K562 (cell line): ENCODE measurements around the gene SRCIN1. TPM values are rescaled to one million over a fixed set of nuclear protein-coding genes. Genes with fewer than 3 reads are reported as not detected.
A peak's percentile ranks its signal among the peaks of the same experiment; 100 is the strongest.

Source experiments
- ATAC-seq: fragments of 200-7000 bp; cut with Tn5 transposase; 3 replicates; pipeline ENCODE4 v1.9.1; 2020; ENCODE audit warnings: moderate library complexity
- Bru-seq: library from RNA; stranded (reverse); fragments of 400-500 nt; gene quantifications from one replicate; lab custom pipeline; 2021; lab: Mats Ljungman, UMichigan
- BruChase-seq, 2 experiments: library from RNA; stranded (reverse); fragments of 400-500 nt; gene quantifications; one replicate each; lab custom pipeline; 2021; lab: Mats Ljungman, UMichigan
- BruUV-seq: library from RNA; stranded (reverse); fragments of 400-500 nt; replicated peaks from 2 replicates; lab custom pipeline; 2021; lab: Mats Ljungman, UMichigan
- CTCF ChIA-PET: fragments of 300-600 bp; formaldehyde crosslinking; extraction: SDS; loops from one replicate; lab custom pipeline; 2021; ENCODE audit warnings: low intra/inter-chr PET ratio; lab: Yijun Ruan, JAX
- POLR2A ChIA-PET: fragments of 300-600, 350-650 bp; sonication (Branson Sonifier 250); formaldehyde crosslinking; extraction: SDS; loops from one replicate; lab custom pipeline; 2021; ENCODE audit warnings: antibody characterized with exemption, inconsistent platforms; lab: Yijun Ruan, JAX
- DNase-seq, 4 experiments: peaks; one replicate each; pipeline versions ENCODE4 v3.0.0 to v3.0.0-alpha.2; 2011 to 2018; ENCODE audit warnings: low spot score in 3 of 4, mixed read lengths in 3 of 4; ENCODE audit errors: extremely low read depth in 1 of 4
- FAIRE-seq: peaks from 2 replicates; lab custom pipeline; 2011; peaks lifted over from hg19 to GRCh38; lab: Jason Lieb, UNC
- H2AFZ ChIP-seq: 2 replicates; pipeline ENCODE4 v1.6.0; 2011; ENCODE audit warnings: low read depth, low read length, control low read depth, inconsistent platforms
- H3K27ac ChIP-seq: fragments of 200-600 bp; 3 replicates; pipeline ENCODE4 v1.8.0; 2011; ENCODE audit warnings: low read depth, mild to moderate bottlenecking, control low read depth, inconsistent platforms, low read length, moderate library complexity, mixed read lengths; ENCODE audit errors: extremely low read depth
- H3K27me3 ChIP-seq, 2 experiments: fragments of 300-600 bp in 1 of 2; 2 replicates in 1 of 2; 3 replicates in 1 of 2; pipeline versions ENCODE4 v1.6.0 to v1.8.0; 2011; ENCODE audit warnings: inconsistent platforms in 2 of 2, low read length in 2 of 2, mild to moderate bottlenecking in 1 of 2, mixed read lengths in 1 of 2, moderate library complexity in 1 of 2; ENCODE audit not compliant: control insufficient read depth in 2 of 2, insufficient read depth in 2 of 2
- H3K36me3 ChIP-seq: fragments of 300-600 bp; 3 replicates; pipeline ENCODE4 v1.8.0; 2011; ENCODE audit warnings: mild to moderate bottlenecking, low read length, inconsistent platforms; ENCODE audit not compliant: control insufficient read depth, insufficient read depth
- H3K4me1 ChIP-seq, 2 experiments: fragments of 200-600 bp in 1 of 2; replicated peaks in 1 of 2; 2 replicates in 1 of 2; 3 replicates in 1 of 2; pipeline versions ENCODE4 v1.5.1 to v1.8.0; 2011; ENCODE audit warnings: inconsistent platforms in 2 of 2, low read length in 2 of 2, mild to moderate bottlenecking in 1 of 2, mixed read lengths in 1 of 2, moderate library complexity in 1 of 2; ENCODE audit not compliant: control insufficient read depth in 2 of 2, insufficient read depth in 2 of 2
- H3K4me2 ChIP-seq: 2 replicates; pipeline ENCODE4 v1.6.1; 2011; ENCODE audit warnings: low read length, control low read depth, inconsistent platforms, mixed read lengths; ENCODE audit not compliant: insufficient read depth
- H3K4me3 ChIP-seq: fragments of 200-600 bp; sonication (generic), shearing (Covaris generic); 2 replicates; pipeline ENCODE4 v1.5.1; 2016; ENCODE audit warnings: control low read depth, inconsistent platforms
- H3K79me2 ChIP-seq: fragments of 200-600 bp; 3 replicates; pipeline ENCODE4 v1.8.0; 2011; ENCODE audit warnings: low read length, inconsistent platforms; ENCODE audit not compliant: control insufficient read depth, insufficient read depth
- H3K9ac ChIP-seq, 2 experiments: 2 replicates each; pipeline versions ENCODE4 v1.6.0 to v1.6.1; 2011; ENCODE audit warnings: low read depth in 2 of 2, low read length in 2 of 2, control low read depth in 1 of 2, inconsistent platforms in 1 of 2, mild to moderate bottlenecking in 1 of 2, mixed read lengths in 1 of 2; ENCODE audit not compliant: insufficient read depth in 1 of 2
- H3K9me1 ChIP-seq: one replicate; pipeline ENCODE4 v1.6.0; 2011; ENCODE audit warnings: inconsistent platforms, mild to moderate bottlenecking, low read length, moderate library complexity; ENCODE audit not compliant: control insufficient read depth, insufficient read depth
- H3K9me3 ChIP-seq: replicated peaks from 2 replicates; pipeline ENCODE4 v1.5.1; 2011; ENCODE audit warnings: low read depth, low read length, inconsistent platforms; ENCODE audit not compliant: control insufficient read depth, insufficient read depth
- H4K20me1 ChIP-seq: replicated peaks from 2 replicates; pipeline ENCODE4 v1.6.1; 2011; ENCODE audit warnings: low read length, inconsistent platforms, mixed read lengths; ENCODE audit not compliant: control insufficient read depth, insufficient read depth
- CBFB ChIP-seq: sonication (generic); formaldehyde crosslinking; IDR thresholded peaks from 2 replicates; pipeline ENCODE4 v1.4.0; 2020; ENCODE audit warnings: mild to moderate bottlenecking, missing genetic modification reagents
- CHD1 ChIP-seq: fragments of 200-600 bp; sonication (generic); IDR thresholded peaks from one replicate; pipeline ENCODE4 v1.6.1; 2012; ENCODE audit warnings: mild to moderate bottlenecking, moderate library complexity, low read length, inconsistent platforms
- CREM ChIP-seq: IDR thresholded peaks from 2 replicates; pipeline ENCODE4 v1.6.1; 2014; ENCODE audit warnings: antibody characterized with exemption, low read depth
- MEF2D ChIP-seq: conservative IDR thresholded peaks from 2 replicates; pipeline ENCODE4 v1.6.1; 2016; ENCODE audit warnings: low read depth, missing genetic modification characterization, missing compliant biosample characterization
- NFE2 ChIP-seq: IDR thresholded peaks from 2 replicates; pipeline ENCODE4 v1.6.1; 2014; ENCODE audit warnings: antibody characterized with exemption, low read depth
- SP2 ChIP-seq: IDR thresholded peaks from 2 replicates; pipeline ENCODE4 v1.6.1; 2011; ENCODE audit warnings: mild to moderate bottlenecking, low read depth, low read length, moderate library complexity; ENCODE audit not compliant: poor library complexity, severe bottlenecking; ENCODE audit errors: extremely low read depth
- ZFPM2 ChIP-seq: fragments of 250-450 bp; sonication (Bioruptor Pico); IDR thresholded peaks from 2 replicates; pipeline ENCODE4 v1.5.1; 2022; ENCODE audit warnings: mild to moderate bottlenecking
- ZKSCAN8 ChIP-seq: fragments of 200-800 bp; sonication (Bioruptor generic); IDR thresholded peaks from 2 replicates; pipeline ENCODE4 v1.6.1; 2016; ENCODE audit warnings: missing genetic modification characterization, missing compliant biosample characterization
- ZNF134 ChIP-seq: fragments of 250-450 bp; sonication (Bioruptor Pico); conservative IDR thresholded peaks from 2 replicates; pipeline ENCODE4 v1.4.0; 2020
- WGBS: fragments of 100-300 bp; shearing (Covaris generic); methylation state at CpG from one replicate; pipeline ENCODE4 v1.1.6; 2016; ENCODE audit warnings: low coverage, mixed read lengths; ENCODE audit not compliant: insufficient coverage; ENCODE audit errors: missing lambda C conversion rate; 5-methylcytosine and 5-hydroxymethylcytosine counted together
- in situ Hi-C: fragments of 300-500 bp; cut with MboI; formaldehyde crosslinking; loops from 4 replicates; pipeline ENCODE4 v1.15.0; 2018; ENCODE audit warnings: inconsistent platforms, mixed read lengths
- intact Hi-C: fragments of 100-400 bp; cut with micrococcal nuclease; formaldehyde crosslinking; loops from 2 replicates; pipeline ENCODE4 v1.14.2; 2022
- long read RNA-seq, 3 experiments: library from polyadenylated mRNA in 2 of 3; library from RNA in 1 of 3; unstranded in 2 of 3; stranded (forward) in 1 of 3; transcript quantifications; one replicate each; pipeline ENCODE4 v2.0.0, GENCODE V29; 2019 to 2022
- polyA minus RNA-seq, 3 experiments: library from RNA; depleted of rRNA, polyadenylated mRNA; stranded (reverse); fragments of >200 nt; gene quantifications; 2 replicates each; pipeline ENCODE4 v1.2.3, GENCODE V29; 2011
- polyA plus RNA-seq, 8 experiments: library from polyadenylated mRNA; depleted of rRNA in 4 of 8; stranded (reverse) in 5 of 8; unstranded in 3 of 8; fragments of >200 nt; fragmentation: Nextera tagmentation in 2 of 8; fragmentation: Illumina TruSeq in 1 of 8; extraction: Ambion mirVana in 2 of 8; extraction: Trizol in 1 of 8; gene quantifications; 2 replicates each; pipeline versions ENCODE4 v1.2.1 to v1.2.3, GENCODE V29; 2011 to 2014; ENCODE audit warnings: inconsistent platforms in 1 of 8, missing spikeins in 1 of 8
- total RNA-seq, 7 experiments: library from RNA; depleted of rRNA in 6 of 7; stranded (reverse); fragments of >200 nt in 6 of 7; fragmentation: Illumina TruSeq in 2 of 7; extraction: Trizol in 2 of 7; gene quantifications; 2 replicates each; pipeline versions ENCODE4 v1.2.1 to v1.2.3, GENCODE V29; 2011 to 2021; ENCODE audit warnings: low replicate concordance in 1 of 7
- TF ChIP-seq, protein P1 (sequence below): fragments of 250-450 bp; sonication (Bioruptor Pico); IDR thresholded peaks from 2 replicates; pipeline ENCODE4 v1.9.0; 2021; ENCODE audit warnings: mild to moderate bottlenecking, inconsistent platforms

SRCIN1 gene, protein sequence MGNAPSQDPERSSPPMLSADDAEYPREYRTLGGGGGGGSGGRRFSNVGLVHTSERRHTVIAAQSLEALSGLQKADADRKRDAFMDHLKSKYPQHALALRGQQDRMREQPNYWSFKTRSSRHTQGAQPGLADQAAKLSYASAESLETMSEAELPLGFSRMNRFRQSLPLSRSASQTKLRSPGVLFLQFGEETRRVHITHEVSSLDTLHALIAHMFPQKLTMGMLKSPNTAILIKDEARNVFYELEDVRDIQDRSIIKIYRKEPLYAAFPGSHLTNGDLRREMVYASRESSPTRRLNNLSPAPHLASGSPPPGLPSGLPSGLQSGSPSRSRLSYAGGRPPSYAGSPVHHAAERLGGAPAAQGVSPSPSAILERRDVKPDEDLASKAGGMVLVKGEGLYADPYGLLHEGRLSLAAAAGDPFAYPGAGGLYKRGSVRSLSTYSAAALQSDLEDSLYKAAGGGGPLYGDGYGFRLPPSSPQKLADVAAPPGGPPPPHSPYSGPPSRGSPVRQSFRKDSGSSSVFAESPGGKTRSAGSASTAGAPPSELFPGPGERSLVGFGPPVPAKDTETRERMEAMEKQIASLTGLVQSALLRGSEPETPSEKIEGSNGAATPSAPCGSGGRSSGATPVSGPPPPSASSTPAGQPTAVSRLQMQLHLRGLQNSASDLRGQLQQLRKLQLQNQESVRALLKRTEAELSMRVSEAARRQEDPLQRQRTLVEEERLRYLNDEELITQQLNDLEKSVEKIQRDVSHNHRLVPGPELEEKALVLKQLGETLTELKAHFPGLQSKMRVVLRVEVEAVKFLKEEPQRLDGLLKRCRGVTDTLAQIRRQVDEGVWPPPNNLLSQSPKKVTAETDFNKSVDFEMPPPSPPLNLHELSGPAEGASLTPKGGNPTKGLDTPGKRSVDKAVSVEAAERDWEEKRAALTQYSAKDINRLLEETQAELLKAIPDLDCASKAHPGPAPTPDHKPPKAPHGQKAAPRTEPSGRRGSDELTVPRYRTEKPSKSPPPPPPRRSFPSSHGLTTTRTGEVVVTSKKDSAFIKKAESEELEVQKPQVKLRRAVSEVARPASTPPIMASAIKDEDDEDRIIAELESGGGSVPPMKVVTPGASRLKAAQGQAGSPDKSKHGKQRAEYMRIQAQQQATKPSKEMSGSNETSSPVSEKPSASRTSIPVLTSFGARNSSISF
- total RNA-seq (2011; cell fraction: chromatin; rRNA removed; ENCODE audit: low replicate concordance), result 0.51 and 2.0 TPM in 2 replicates
- 0.17 and 0.26 TPM in 2 replicates for total RNA-seq (2011; cell fraction: nucleolus; rRNA removed)
- total RNA-seq (2011; cell fraction: nucleoplasm; rRNA removed), result 0.53 and 0.66 TPM in 2 replicates
- total RNA-seq (2014; rRNA removed) (0.04 TPM in 1 of 2 replicates, not detected in the other), total RNA-seq (2014; rRNA removed; fragmentation: Illumina TruSeq; extraction: Trizol) (not detected in 2 replicates), total RNA-seq (2015; rRNA removed; fragmentation: Illumina TruSeq; extraction: Trizol) (not detected in 2 replicates), total RNA-seq (2021) (0.33 and 0.40 TPM in 2 replicates), polyA plus RNA-seq (2011; rRNA removed) (0.04 and 0.13 TPM in 2 replicates), polyA plus RNA-seq (2014; fragmentation: Illumina TruSeq; extraction: Trizol) (0.09 and 0.15 TPM in 2 replicates), polyA plus RNA-seq (2014; fragmentation: Nextera tagmentation; extraction: Ambion mirVana) (not detected), polyA plus RNA-seq (2014; rRNA removed) (not detected in 2 replicates), polyA minus RNA-seq (2011; rRNA and poly(A)+ RNA removed) (not detected in 2 replicates), Bru-seq, nascent RNA (percentile 23 among the genes with signal in this experiment), BruChase-seq, experiment 1, labeled RNA remaining after a 2-hour chase (percentile 12 among the genes with signal in this experiment), BruChase-seq, experiment 2, labeled RNA remaining after a 6-hour chase (percentile 15 among the genes with signal in this experiment)
- polyA plus RNA-seq (2011; cell fraction: cytosol; rRNA removed), result 0.01 and 0.06 TPM in 2 replicates
- polyA plus RNA-seq (2011; cell fraction: nucleus; rRNA removed), result 0.17 and 1.9 TPM in 2 replicates
- polyA plus RNA-seq (2012), result 0.05 and 0.44 TPM in 2 replicates
- not detected in 2 replicates for polyA minus RNA-seq (2011; cell fraction: cytosol; rRNA and poly(A)+ RNA removed)
- 0.13 TPM in 1 of 2 replicates, not detected in the other for polyA minus RNA-seq (2011; cell fraction: nucleus; rRNA and poly(A)+ RNA removed)
- long read RNA-seq, experiment 1, partial matches to known transcripts, result 0 of 1 reads
- long read RNA-seq, experiment 1, other reads (novel, unspliced or antisense), result 0 of 1 reads
- long read RNA-seq, experiment 2, result 0 reads
- long read RNA-seq, experiment 3, result 0 reads

DNA sequence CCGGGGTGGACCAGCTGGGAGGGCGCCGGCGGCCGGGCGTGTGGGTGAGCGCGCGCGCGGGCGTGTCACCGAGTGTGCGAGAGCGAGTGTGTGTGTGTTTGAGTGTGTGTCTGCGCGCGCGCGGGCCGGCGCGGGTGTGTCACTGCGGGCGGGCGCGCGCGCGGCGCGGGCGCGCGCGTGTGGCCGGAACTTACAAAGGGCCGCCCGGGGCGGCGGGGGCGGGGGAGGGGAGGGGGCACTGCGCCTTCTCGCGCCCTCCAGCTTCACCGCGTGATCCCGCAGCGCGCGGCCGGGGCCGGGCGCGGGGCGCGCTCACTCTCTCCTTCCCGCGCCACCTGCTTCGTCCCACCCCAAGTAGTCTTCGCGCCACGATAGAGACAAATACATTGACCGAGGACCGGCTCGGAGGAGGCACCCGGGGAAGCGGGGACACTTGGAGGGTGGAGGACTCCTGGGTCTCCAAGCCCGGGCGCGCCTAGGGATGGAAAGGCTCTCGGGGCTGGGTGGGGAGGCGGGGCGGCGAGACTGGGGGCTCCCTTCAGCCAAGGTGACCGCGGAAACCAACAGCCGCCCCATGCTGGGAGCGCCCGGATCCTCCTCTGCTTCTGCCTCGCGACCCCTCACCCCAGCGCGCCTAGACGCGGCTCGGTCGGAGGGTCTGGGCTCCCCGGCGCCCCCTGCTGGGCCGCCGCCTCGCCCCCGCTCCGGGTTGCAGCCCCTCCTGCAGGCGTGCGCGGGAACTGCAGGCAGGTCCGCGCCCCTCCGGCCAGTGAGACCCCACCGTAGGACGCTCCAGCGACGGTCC, at the start of gene SRCIN1:
Gene SRCIN1 (minus strand): TSS at position 112 of the 805 bp plus-strand sequence. CDS start 247 bp downstream, outside the sequence.
- Histone ChIP-seq H3K9ac (peak within 1 kb of the TSS; percentile 68 to 95), H4K20me1 (0 out of 2 replicates have a peak, but pooled peaks cover 13% of the 10 kb centered on the region), H3K9me1 (no peaks in the 10 kb centered on the region), H3K27ac (peak within 1 kb of the TSS; percentile 58), H3K27me3 (peaks cover 3 to 35% of the 10 kb centered on the region in 2 experiments; a peak in 3 of 5 replicates), H3K79me2 (no peaks in the 10 kb centered on the region), H3K9me3 (no peaks in the 10 kb centered on the region), H3K36me3 (no peaks in the 10 kb centered on the region), H3K4me2 (peak within 1 kb of the TSS; percentile 78), H3K4me3 (peak within 1 kb of the TSS; percentile 68), H2AFZ (peak within 1 kb of the TSS; percentile 94), H3K4me1 (peaks cover 11 to 42% of the 10 kb centered on the region in 2 experiments)
- 3% methylated on average over 17 of the region's 105 CpGs for WGBS
- no TSS peak for BruUV-seq
- no peak for FAIRE-seq
- intact Hi-C loops (no loop called here), in situ Hi-C loops (no loop called here)
- ATAC-seq, result peak; percentile 66
- DNase-seq, result peak; percentile 82 to 90 (median 88)
- ChIA-PET POLR2A (interaction anchor here (0.6 to 0.7 kb wide), 3 partner anchors 14 to 270 kb away, joined by 3 read pairs; no protein-coding TSS in a partner anchor), CTCF (interaction anchor here (0.6 to 1.1 kb wide), 4 partner anchors 40 to 60 kb away, joined by 3 to 4 read pairs (median 3); no protein-coding TSS in a partner anchor)
- no peak for TF ChIP-seq CREM
- no peak for TF ChIP-seq ZFPM2 (CRISPR knock-in tag)
- TF ChIP-seq ZKSCAN8 (CRISPR knock-in tag), result no peak
- TF ChIP-seq ZNF134 (CRISPR knock-in tag), result no peak
- no peak for TF ChIP-seq CHD1
- no peak for TF ChIP-seq SP2
- no peak for TF ChIP-seq MEF2D
- TF ChIP-seq, protein P1, sequence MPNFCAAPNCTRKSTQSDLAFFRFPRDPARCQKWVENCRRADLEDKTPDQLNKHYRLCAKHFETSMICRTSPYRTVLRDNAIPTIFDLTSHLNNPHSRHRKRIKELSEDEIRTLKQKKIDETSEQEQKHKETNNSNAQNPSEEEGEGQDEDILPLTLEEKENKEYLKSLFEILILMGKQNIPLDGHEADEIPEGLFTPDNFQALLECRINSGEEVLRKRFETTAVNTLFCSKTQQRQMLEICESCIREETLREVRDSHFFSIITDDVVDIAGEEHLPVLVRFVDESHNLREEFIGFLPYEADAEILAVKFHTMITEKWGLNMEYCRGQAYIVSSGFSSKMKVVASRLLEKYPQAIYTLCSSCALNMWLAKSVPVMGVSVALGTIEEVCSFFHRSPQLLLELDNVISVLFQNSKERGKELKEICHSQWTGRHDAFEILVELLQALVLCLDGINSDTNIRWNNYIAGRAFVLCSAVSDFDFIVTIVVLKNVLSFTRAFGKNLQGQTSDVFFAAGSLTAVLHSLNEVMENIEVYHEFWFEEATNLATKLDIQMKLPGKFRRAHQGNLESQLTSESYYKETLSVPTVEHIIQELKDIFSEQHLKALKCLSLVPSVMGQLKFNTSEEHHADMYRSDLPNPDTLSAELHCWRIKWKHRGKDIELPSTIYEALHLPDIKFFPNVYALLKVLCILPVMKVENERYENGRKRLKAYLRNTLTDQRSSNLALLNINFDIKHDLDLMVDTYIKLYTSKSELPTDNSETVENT (CRISPR knock-in tag), result 0 out of 2 replicates have a peak, but pooled peaks have one; percentile 31
- no peak for TF ChIP-seq NFE2
- TF ChIP-seq CBFB (CRISPR knock-in tag), result no peak
